ENCODE data around the gene KIAA0513. TPM values are rescaled to one million over a fixed set of nuclear protein-coding genes. Genes with fewer than 3 reads are reported as not detected.

The KIAA0513 gene
- total and polyA plus RNA-seq, 2 of the 13 experiments (the other 11 are each of a cell fraction or from before 2014, with no cell fraction given) = 1.8 TPM

DNA sequence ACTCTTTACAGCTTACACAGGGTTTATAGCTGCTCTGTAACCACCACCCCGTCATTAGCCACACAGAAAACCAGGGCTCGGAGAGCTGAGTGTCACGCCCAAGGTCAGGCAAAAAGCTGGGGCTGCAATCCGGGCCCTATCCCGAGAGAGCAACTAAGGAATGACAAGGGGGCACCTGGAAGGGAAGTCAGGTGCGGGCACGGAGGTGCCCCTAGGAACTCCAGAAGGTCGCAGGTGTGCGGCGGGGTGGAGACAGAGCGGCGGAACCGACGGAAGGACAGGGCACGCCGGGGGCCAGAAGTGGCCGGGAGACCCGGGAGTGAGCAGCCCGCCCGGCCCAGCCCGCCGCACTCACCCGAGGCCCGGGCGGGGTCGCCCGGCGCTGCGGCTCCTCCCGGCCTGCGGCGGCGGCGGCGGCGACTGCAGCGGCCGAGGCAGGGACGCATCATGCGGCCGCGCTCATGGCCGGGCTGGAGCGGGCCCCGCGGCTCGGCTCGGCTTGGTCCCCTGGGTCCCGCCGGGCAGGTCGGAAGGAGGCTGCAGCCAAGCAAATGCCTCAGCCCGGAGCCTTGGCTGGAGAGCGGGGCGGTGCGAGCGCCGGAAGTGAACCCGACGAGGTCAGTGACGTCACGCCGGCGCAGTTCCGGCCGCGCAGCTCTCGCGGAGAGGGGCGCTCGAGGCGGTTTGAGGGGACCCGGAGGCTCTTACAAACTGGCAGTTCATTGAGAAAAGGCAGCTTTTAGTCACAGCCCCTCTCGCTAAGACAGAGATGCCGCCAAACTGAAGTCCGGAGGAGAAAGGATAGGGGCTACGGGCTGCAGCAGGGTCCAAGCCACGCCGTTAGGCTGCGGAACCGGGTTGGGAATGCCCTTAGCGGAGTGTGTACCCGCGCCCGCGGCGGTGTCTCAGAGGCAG lies 16.4 kb upstream of the KIAA0513 start, which contains the start of gene ZDHHC7 (continued):
- TF ChIP-seq, protein P1, sequence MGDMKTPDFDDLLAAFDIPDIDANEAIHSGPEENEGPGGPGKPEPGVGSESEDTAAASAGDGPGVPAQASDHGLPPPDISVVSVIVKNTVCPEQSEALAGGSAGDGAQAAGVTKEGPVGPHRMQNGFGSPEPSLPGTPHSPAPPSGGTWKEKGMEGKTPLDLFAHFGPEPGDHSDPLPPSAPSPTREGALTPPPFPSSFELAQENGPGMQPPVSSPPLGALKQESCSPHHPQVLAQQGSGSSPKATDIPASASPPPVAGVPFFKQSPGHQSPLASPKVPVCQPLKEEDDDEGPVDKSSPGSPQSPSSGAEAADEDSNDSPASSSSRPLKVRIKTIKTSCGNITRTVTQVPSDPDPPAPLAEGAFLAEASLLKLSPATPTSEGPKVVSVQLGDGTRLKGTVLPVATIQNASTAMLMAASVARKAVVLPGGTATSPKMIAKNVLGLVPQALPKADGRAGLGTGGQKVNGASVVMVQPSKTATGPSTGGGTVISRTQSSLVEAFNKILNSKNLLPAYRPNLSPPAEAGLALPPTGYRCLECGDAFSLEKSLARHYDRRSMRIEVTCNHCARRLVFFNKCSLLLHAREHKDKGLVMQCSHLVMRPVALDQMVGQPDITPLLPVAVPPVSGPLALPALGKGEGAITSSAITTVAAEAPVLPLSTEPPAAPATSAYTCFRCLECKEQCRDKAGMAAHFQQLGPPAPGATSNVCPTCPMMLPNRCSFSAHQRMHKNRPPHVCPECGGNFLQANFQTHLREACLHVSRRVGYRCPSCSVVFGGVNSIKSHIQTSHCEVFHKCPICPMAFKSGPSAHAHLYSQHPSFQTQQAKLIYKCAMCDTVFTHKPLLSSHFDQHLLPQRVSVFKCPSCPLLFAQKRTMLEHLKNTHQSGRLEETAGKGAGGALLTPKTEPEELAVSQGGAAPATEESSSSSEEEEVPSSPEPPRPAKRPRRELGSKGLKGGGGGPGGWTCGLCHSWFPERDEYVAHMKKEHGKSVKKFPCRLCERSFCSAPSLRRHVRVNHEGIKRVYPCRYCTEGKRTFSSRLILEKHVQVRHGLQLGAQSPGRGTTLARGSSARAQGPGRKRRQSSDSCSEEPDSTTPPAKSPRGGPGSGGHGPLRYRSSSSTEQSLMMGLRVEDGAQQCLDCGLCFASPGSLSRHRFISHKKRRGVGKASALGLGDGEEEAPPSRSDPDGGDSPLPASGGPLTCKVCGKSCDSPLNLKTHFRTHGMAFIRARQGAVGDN (CRISPR knock-in tag; IDR thresholded peaks at IDR 0.05) = peak; percentile 96
- TF ChIP-seq, protein P2, sequence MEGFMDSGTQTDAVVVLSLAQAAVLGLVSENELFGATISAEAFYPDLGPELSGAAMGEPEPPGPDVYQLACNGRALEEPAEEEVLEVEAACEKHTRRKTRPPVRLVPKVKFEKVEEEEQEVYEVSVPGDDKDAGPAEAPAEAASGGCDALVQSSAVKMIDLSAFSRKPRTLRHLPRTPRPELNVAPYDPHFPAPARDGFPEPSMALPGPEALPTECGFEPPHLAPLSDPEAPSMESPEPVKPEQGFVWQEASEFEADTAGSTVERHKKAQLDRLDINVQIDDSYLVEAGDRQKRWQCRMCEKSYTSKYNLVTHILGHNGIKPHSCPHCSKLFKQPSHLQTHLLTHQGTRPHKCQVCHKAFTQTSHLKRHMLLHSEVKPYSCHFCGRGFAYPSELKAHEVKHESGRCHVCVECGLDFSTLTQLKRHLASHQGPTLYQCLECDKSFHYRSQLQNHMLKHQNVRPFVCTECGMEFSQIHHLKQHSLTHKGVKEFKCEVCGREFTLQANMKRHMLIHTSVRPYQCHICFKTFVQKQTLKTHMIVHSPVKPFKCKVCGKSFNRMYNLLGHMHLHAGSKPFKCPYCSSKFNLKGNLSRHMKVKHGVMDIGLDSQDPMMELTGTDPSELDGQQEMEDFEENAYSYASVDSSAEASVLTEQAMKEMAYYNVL (CRISPR knock-in tag; IDR thresholded peaks at IDR 0.05; ENCODE audit: borderline replicate concordance) = peak; percentile 86; the same call in 1 of the 2 replicates
- TF ChIP-seq TAF1 (CRISPR knock-in tag; IDR thresholded peaks at IDR 0.05) (peak; percentile 94), ZNF292 (CRISPR knock-in tag; IDR thresholded peaks at IDR 0.05; ENCODE audit: borderline replicate concordance, low read depth) (no peak; the same call in 1 of the 2 replicates), ZNF652 (CRISPR knock-in tag; IDR thresholded peaks at IDR 0.05; ENCODE audit: borderline replicate concordance, low read depth) (no peak), ZNF343 (CRISPR knock-in tag; IDR thresholded peaks at IDR 0.05) (0 out of 2 replicates have a peak, but pooled peaks have one; percentile 38), ZNF615 (CRISPR knock-in tag; IDR thresholded peaks at IDR 0.05; ENCODE audit: borderline replicate concordance) (no peak), ZNF432 (CRISPR knock-in tag; IDR thresholded peaks at IDR 0.05; ENCODE audit: borderline replicate concordance) (no peak)
- TF ChIP-seq, protein P3, sequence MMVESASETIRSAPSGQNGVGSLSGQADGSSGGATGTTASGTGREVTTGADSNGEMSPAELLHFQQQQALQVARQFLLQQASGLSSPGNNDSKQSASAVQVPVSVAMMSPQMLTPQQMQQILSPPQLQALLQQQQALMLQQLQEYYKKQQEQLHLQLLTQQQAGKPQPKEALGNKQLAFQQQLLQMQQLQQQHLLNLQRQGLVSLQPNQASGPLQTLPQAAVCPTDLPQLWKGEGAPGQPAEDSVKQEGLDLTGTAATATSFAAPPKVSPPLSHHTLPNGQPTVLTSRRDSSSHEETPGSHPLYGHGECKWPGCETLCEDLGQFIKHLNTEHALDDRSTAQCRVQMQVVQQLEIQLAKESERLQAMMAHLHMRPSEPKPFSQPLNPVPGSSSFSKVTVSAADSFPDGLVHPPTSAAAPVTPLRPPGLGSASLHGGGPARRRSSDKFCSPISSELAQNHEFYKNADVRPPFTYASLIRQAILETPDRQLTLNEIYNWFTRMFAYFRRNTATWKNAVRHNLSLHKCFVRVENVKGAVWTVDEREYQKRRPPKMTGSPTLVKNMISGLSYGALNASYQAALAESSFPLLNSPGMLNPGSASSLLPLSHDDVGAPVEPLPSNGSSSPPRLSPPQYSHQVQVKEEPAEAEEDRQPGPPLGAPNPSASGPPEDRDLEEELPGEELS (CRISPR knock-in tag; IDR thresholded peaks at IDR 0.05) = peak; percentile 44; the same call in 1 of the 2 replicates
- TF ChIP-seq, protein P4, sequence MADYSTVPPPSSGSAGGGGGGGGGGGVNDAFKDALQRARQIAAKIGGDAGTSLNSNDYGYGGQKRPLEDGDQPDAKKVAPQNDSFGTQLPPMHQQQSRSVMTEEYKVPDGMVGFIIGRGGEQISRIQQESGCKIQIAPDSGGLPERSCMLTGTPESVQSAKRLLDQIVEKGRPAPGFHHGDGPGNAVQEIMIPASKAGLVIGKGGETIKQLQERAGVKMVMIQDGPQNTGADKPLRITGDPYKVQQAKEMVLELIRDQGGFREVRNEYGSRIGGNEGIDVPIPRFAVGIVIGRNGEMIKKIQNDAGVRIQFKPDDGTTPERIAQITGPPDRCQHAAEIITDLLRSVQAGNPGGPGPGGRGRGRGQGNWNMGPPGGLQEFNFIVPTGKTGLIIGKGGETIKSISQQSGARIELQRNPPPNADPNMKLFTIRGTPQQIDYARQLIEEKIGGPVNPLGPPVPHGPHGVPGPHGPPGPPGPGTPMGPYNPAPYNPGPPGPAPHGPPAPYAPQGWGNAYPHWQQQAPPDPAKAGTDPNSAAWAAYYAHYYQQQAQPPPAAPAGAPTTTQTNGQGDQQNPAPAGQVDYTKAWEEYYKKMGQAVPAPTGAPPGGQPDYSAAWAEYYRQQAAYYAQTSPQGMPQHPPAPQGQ (CRISPR knock-in tag; IDR thresholded peaks at IDR 0.05; ENCODE audit: borderline replicate concordance) = no peak
- TF ChIP-seq, protein P5, sequence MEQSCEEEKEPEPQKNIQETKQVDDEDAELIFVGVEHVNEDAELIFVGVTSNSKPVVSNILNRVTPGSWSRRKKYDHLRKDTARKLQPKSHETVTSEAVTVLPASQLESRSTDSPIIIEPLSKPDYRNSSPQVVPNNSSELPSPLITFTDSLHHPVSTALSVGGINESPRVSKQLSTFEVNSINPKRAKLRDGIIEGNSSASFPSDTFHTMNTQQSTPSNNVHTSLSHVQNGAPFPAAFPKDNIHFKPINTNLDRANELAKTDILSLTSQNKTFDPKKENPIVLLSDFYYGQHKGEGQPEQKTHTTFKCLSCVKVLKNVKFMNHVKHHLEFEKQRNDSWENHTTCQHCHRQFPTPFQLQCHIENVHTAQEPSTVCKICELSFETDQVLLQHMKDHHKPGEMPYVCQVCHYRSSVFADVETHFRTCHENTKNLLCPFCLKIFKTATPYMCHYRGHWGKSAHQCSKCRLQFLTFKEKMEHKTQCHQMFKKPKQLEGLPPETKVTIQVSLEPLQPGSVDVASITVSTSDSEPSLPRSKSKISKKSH (CRISPR knock-in tag; IDR thresholded peaks at IDR 0.05; ENCODE audit: borderline replicate concordance) = no peak; the same call in 1 of the 2 replicates
- TF ChIP-seq, protein P6, sequence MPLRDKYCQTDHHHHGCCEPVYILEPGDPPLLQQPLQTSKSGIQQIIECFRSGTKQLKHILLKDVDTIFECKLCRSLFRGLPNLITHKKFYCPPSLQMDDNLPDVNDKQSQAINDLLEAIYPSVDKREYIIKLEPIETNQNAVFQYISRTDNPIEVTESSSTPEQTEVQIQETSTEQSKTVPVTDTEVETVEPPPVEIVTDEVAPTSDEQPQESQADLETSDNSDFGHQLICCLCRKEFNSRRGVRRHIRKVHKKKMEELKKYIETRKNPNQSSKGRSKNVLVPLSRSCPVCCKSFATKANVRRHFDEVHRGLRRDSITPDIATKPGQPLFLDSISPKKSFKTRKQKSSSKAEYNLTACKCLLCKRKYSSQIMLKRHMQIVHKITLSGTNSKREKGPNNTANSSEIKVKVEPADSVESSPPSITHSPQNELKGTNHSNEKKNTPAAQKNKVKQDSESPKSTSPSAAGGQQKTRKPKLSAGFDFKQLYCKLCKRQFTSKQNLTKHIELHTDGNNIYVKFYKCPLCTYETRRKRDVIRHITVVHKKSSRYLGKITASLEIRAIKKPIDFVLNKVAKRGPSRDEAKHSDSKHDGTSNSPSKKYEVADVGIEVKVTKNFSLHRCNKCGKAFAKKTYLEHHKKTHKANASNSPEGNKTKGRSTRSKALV (CRISPR knock-in tag; IDR thresholded peaks at IDR 0.05) = peak; percentile 66; the same call in 1 of the 2 replicates

Data from HepG2 (cell line).